Astrocyte (in vitro differentiated cells and primary cell): ENCODE data around the gene CORIN.

Experiments
- EZH2 ChIP-seq: IDR thresholded peaks from 2 replicates; pipeline ENCODE4 v1.6.1; 2012; ENCODE audit warnings: mild to moderate bottlenecking, low read length, inconsistent platforms; ENCODE audit not compliant: insufficient read depth
- TF ChIP-seq, protein P1 (sequence below): IDR thresholded peaks from 2 replicates; pipeline ENCODE4 v1.5.1; 2011; ENCODE audit warnings: low read depth, mild to moderate bottlenecking, inconsistent platforms, low read length, moderate library complexity; ENCODE audit not compliant: insufficient read depth

DNA sequence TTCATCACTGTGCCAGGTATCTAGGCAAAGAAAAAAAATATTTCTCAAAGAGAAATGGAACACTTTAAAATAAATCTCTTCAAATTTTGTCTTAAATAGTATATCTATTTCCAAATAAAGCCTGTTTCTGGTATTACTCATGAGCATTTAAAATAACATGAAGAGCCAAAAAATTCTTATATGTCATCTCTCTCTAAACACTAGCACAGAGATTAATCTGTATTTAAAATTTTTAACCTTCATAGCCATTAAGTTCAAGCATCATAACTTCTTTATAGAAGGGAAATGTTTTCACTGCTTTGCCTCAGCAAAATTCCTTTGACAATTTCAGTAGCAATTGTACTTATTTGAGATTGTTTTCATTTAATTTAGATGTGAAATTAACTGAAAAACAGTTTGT, 5.1 kb upstream of the CORIN start:
- TF ChIP-seq, protein P1, sequence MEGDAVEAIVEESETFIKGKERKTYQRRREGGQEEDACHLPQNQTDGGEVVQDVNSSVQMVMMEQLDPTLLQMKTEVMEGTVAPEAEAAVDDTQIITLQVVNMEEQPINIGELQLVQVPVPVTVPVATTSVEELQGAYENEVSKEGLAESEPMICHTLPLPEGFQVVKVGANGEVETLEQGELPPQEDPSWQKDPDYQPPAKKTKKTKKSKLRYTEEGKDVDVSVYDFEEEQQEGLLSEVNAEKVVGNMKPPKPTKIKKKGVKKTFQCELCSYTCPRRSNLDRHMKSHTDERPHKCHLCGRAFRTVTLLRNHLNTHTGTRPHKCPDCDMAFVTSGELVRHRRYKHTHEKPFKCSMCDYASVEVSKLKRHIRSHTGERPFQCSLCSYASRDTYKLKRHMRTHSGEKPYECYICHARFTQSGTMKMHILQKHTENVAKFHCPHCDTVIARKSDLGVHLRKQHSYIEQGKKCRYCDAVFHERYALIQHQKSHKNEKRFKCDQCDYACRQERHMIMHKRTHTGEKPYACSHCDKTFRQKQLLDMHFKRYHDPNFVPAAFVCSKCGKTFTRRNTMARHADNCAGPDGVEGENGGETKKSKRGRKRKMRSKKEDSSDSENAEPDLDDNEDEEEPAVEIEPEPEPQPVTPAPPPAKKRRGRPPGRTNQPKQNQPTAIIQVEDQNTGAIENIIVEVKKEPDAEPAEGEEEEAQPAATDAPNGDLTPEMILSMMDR = no peak
- no peak for TF ChIP-seq EZH2
